Cardiac fibroblast (primary cell): ENCODE measurements around the gene TSPEAR.

Experiments used
- DNase-seq, 2 donors: peaks; one replicate each; pipeline versions ENCODE4 v3.0.0 to v3.0.0-alpha.2; 2010; ENCODE audit warnings: low read depth in 2 of 2
- H3K4me3 ChIP-seq, 2 donors: replicated peaks in 1 of 2; 1 replicate in 1 of 2; 2 replicates in 1 of 2; pipeline ENCODE4 v1.5.1; 2011; ENCODE audit warnings: low read depth in 2 of 2, low read length in 2 of 2, mild to moderate bottlenecking in 2 of 2, moderate library complexity in 1 of 2
- TF ChIP-seq, protein P1 (sequence below): IDR thresholded peaks from one replicate; pipeline ENCODE4 v1.5.1; 2011; ENCODE audit warnings: low read depth, mild to moderate bottlenecking, low read length, inconsistent platforms

TSPEAR gene

DNA sequence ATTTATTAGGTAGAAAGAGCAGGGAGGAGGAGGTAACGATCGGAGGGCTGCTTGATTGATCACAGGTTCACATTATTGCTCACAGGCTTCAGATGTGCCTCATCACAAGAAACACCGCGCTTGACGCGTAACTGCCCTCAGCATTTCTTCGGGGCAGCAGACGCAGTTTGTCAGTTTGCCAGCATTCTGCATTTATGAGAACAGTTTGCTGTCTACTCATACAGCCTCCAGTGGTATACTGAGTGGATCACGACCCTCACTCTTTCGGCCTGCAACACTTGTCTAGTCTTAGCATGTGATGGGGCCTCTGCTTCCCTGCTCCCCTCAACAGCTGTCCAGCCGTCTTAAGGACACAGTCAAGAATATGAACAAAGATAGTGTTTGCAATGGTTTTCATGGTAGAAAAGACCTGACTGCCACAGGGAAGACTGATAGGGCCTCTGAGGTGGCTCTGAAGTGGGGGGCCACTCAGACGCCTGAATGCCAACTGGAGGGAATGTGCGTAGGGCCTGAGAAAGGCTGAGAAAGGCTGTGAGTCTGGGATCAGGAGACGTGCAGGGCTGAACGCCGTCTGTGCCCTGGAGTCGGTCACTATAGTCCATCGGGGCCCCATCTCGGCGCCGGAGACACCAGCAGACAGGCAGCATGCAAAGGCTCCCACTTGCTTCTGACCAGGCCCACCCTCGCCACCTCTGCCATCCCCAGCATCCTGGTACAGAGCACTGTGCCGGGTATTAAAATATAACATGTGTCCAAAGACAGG is 45.2 kb upstream of the TSPEAR start:
- TF ChIP-seq, protein P1, sequence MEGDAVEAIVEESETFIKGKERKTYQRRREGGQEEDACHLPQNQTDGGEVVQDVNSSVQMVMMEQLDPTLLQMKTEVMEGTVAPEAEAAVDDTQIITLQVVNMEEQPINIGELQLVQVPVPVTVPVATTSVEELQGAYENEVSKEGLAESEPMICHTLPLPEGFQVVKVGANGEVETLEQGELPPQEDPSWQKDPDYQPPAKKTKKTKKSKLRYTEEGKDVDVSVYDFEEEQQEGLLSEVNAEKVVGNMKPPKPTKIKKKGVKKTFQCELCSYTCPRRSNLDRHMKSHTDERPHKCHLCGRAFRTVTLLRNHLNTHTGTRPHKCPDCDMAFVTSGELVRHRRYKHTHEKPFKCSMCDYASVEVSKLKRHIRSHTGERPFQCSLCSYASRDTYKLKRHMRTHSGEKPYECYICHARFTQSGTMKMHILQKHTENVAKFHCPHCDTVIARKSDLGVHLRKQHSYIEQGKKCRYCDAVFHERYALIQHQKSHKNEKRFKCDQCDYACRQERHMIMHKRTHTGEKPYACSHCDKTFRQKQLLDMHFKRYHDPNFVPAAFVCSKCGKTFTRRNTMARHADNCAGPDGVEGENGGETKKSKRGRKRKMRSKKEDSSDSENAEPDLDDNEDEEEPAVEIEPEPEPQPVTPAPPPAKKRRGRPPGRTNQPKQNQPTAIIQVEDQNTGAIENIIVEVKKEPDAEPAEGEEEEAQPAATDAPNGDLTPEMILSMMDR: no peak

DNA sequence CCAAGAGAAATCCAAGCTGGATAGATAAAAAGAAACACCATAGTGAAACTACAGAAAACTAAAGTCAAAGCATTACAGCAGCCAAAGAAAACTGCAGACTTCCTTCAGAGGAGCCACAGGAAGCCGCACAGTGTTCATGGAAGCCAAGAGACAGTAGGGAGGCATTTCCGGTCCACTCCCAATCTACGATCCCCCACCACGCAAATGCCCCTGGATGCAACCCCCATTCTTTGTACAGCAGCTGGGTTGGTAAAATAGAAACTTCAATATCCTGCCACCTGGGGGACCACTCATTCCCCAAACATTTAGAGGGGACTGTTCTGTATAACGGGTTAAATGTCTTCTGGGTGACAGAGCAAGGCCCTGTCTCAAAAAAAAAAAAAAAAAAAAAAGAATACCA is 43.9 kb upstream of the TSPEAR start:
- H3K4me3 ChIP-seq: no peak overlapping the region
- peak; percentile 76 to 87 for DNase-seq
- TF ChIP-seq, protein P1: peak; percentile 32

More for the DNA sequence above, 45.2 kb upstream of the TSPEAR start:
- H3K4me3 ChIP-seq: no peak overlapping the region
- DNase-seq: no peak

DNA sequence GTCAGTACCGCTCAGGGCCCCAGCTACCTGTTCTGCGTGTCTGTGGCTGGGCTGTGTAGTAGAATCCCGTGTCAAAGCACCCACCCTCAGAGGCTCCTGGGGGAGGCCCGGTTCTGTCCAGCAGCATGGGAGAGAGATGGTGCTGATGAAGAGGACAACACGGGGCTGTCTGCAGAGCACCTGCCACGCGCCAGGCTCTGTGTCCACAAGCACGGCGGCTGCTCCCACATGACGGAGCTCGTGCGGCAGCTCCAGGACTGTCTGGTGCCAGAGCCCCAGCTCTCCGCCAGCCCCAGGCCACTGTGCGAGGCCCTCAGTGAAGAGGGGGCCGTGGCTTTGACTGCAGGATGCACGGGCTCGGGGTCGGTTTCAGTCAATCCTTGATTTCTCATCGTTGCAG is 42.0 kb upstream of the TSPEAR start:
- TF ChIP-seq, protein P1: no peak
- no peak for DNase-seq
- no peak overlapping the region for H3K4me3 ChIP-seq

DNA sequence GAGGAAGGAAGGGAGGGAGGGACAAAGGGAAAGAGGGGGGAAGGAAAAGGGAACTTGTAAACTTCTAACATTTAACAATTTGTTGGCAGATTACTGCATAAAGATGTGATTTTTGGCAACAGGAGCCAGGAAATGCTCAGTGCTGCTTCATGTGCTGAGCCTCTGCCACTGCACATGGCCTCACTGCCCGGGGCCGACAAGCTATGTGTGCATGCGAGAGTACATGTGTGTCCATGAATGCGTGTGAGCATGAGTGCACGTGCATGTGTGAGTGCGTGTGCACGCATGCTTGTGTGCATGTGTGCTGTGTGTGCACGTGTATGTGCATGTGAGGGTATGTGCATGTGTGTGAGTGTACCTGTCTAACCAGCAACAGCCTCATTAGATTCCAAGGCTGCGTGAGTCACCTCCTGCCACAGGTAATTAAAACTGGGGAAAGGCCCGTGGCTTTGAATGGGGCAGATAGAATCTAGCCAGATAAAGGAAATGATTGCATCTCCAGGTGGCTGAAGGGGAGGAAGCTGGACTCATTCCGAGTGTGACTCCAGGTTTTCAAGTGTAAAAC is 41.4 kb upstream of the TSPEAR start:
- peak; percentile 16 to 22 for DNase-seq
- TF ChIP-seq, protein P1: peak; percentile 16
- no peak overlapping the region for H3K4me3 ChIP-seq

DNA sequence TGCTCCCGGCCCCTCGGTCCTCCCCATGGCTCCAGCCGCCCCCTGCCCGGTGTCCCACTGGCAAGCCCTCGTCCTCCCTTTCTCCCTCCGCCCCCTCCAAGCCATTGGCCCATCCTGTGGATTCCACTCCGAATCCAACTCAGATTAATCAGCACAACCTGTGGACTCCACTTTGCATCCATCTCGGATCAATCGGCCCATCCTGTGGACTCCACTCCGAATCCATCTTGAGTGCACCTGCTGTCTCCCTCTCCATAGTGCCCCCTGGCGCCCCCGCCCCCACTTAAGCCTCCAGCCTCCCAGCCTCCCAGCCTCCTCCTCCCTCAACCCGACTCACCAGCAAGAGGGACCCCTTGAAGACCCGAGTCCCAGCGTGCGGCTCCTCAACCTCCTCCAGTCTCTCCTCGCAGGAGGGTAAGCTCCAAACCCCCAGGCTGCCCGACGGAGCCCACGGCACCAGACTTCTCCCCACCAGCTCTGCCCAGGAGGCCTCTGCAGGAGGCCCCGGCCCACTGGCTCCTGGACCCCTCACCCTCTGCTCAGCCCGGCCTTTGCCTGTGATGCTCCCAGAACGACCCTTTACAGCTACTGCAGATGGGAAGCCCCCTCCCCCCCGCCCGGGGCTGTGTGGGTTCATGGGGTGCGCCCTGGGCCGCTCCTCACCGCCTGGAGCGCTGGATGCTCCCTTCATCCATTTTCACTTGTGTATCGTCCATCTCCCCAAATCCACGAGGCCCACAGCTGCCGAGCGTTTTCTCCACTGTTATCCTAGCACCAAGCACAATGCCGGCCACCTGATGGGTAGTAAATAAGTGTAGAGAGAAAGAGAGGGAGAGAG is 40.6 kb upstream of the TSPEAR start:
- TF ChIP-seq, protein P1: no peak
- H3K4me3 ChIP-seq: no peak overlapping the region
- no peak for DNase-seq

DNA sequence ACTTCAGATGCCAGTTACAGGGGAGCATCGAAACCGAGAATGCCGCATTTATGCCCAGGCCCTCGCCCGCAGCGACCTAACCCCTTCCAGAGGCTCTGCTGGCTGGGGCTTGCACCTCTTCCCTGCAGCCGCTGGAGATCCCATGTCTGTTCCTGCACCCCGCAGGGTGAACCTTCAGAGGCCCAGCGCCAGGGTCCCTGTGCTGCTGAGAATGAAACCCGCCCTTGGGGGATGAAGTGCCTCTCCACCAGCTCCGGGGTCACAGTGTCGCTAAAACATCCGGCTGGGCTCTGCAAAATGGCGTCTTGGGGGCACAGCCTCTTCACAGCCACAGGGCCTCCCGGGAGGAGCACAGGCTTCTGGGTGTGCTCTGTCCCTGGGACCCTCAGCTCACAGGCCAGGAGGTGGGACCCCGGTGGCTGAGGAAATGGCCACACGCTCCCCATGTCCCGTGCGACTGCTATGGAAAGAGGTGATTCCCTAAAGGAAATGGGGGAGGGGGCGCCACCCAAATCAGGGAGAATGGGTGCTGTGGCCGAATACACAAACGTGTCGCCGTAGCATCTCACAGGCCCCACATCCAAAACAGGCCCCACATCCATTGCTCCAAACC is 39.9 kb upstream of the TSPEAR start:
- H3K4me3 ChIP-seq: no peak overlapping the region
- DNase-seq: no peak
- TF ChIP-seq, protein P1: no peak
